Skeletal muscle tissue (tissue), 4 donors: ENCODE data around the gene RHBDL1. TPM values are rescaled to one million over a fixed set of nuclear protein-coding genes. Genes with fewer than 3 reads are reported as not detected.

Experiments used
- H3K27ac ChIP-seq: one replicate; pipeline ENCODE4 v1.7.0; 2013; ENCODE audit warnings: mild to moderate bottlenecking, low read depth, low read length, inconsistent platforms
- H3K27me3 ChIP-seq, 3 donors: one replicate each; pipeline ENCODE4 v1.7.0; 2013; ENCODE audit warnings: low read length in 3 of 3; ENCODE audit not compliant: control insufficient read depth in 3 of 3, insufficient read depth in 3 of 3
- H3K36me3 ChIP-seq, 3 donors: one replicate each; pipeline ENCODE4 v1.7.0; 2013; ENCODE audit warnings: low read length in 3 of 3; ENCODE audit not compliant: control insufficient read depth in 3 of 3, insufficient read depth in 3 of 3
- H3K4me1 ChIP-seq, 3 donors: one replicate each; pipeline ENCODE4 v1.7.0; 2013; ENCODE audit warnings: low read length in 3 of 3, mild to moderate bottlenecking in 3 of 3; ENCODE audit not compliant: control insufficient read depth in 3 of 3, insufficient read depth in 3 of 3
- H3K4me3 ChIP-seq, 3 donors: one replicate each; pipeline ENCODE4 v1.7.0; 2013; ENCODE audit warnings: low read length in 3 of 3
- H3K9ac ChIP-seq, 3 donors: one replicate each; pipeline ENCODE4 v1.7.0; 2013; ENCODE audit warnings: low read length in 3 of 3, mild to moderate bottlenecking in 3 of 3, moderate library complexity in 2 of 3, low read depth in 1 of 3
- H3K9me3 ChIP-seq, 3 donors: one replicate each; pipeline ENCODE4 v1.7.0; 2013; ENCODE audit warnings: low read length in 3 of 3; ENCODE audit not compliant: control insufficient read depth in 3 of 3
- total RNA-seq: library from RNA; depleted of rRNA; stranded (reverse); fragments of >200 nt; gene quantifications from one replicate; pipeline ENCODE4 v1.2.3, GENCODE V29; 2014
- donor health status: Osteomylitis.

Gene RHBDL1
- total RNA-seq, 1 donor from 2014 or later, result under 0.01 TPM

DNA sequence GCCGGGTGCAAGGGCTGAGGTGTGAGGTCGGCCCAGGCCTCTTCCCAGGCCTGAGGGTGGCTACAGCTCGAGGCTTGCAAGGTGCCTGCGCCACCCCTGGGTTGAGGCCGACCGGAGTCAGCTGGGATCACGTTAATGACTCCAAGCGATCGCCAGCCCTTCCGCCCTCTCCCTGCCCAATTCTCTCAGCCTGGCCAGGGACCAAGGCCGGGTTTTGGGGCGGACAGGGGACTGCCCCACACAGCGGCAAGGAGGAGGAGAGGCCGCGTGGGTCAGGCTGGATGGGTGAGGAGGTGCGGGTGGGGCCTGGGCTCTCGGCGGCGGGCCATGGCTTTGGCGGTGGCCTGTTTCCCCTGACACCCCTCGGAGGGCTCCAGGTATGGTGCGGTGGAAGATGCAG is 17.9 kb downstream of the RHBDL1 start:
- Histone ChIP-seq H3K9me3 (no peaks in the 10 kb centered on the region), H3K4me3 (no peak overlapping the region), H3K36me3 (no peaks in the 10 kb centered on the region), H3K9ac (no peak overlapping the region), H3K27me3 (peaks cover 47 to 58% (median 54%) of the 10 kb centered on the region in 3 donors), H3K4me1 (peaks cover 19 to 33% (median 27%) of the 10 kb centered on the region in 3 donors), H3K27ac (no peak overlapping the region)

DNA sequence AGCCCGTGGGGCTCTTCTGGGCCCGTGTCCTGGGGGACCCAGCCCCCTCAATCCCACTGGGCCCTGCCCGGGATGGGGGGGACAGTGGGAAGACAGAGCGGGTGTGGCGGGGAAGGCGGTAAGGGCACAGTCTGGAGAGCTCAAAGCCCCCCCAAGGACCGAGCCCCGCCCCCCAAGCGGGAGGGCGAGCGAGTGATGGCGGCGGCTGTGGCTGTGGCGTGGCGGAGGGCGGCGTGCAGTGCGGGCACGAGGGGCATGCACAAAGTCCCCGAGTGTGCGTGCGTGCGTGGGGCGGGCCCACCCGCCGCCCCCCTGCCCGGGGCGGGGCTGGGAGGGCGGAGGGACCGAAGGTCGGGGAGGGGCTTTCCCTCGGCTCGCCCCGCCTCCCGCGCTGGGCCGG is 18.3 kb downstream of the RHBDL1 start:
- peaks cover 48 to 60% (median 56%) of the 10 kb centered on the region in 3 donors for H3K27me3 ChIP-seq
- H3K27ac ChIP-seq, result no peak overlapping the region
- peaks cover 15 to 29% (median 23%) of the 10 kb centered on the region in 3 donors for H3K4me1 ChIP-seq
- H3K9me3 ChIP-seq, result no peaks in the 10 kb centered on the region
- no peak overlapping the region for H3K9ac ChIP-seq
- H3K36me3 ChIP-seq, result no peaks in the 10 kb centered on the region
- no peak overlapping the region for H3K4me3 ChIP-seq

DNA sequence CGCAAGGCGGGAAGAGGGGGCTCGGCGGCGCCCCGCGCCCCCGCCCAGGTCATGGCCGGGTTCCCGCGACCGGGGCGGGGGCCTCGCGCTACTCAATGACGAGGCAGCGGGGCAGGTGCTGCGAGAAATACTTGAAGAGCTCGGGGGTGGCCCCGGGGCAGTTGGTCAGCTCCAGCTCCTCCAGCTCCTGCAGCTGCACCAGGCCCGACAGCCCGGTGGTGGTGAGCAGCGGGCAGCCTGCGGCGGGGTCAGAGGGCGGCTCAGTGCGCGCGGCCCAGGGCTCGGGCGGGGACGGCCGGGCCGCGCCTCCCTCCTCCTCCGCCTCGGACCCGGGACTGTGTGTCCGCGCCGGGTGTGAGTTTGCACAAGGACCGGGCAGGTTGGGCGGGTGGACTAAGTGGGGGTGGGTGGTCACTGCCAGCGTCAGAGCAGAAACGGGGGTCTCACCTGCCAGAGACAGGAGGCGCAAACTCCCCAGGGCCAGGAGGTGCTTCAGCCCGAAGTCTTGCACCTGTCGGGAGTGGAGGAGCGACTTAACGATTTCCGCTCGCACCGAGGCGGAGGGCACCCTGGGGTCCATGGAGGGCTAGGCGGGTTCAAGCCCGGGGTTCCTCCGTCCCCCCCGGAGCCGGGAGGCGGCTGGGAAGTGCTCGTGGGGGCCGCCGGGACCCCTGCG is 18.9 kb downstream of the RHBDL1 start:
- Histone ChIP-seq H3K27ac (no peak overlapping the region), H3K27me3 (peaks cover 53 to 66% (median 60%) of the 10 kb centered on the region in 3 donors), H3K9me3 (no peaks in the 10 kb centered on the region), H3K36me3 (no peaks in the 10 kb centered on the region), H3K4me1 (peaks cover 9 to 23% (median 18%) of the 10 kb centered on the region in 3 donors), H3K9ac (no peak overlapping the region), H3K4me3 (no peak overlapping the region)

DNA sequence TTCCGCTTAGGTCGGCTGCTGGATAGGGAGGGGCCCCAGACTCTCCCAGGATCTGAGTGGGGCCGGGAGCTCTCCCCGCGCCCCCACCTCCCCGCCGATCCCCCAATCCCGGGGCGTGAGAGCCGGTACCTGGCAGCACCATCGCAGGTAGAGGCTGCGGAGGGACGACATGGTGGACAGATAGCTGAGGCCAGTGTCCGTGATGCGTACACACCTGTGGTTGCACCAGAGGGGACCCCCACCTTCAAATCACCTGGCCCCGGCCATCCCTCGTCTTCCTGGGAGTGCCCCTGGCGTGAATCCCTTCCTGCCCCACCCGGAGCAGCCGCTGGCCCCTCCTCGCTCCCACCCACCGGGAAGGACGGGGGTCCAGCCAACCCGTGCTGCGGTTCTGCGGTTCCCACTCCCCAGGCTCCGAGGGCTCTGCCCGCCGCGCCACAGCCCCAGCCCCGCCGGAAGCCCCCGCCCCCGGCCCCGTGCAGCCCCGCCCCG is 19.4 kb downstream of the RHBDL1 start:
- H3K4me3 ChIP-seq, result no peak overlapping the region
- no peak overlapping the region for H3K27ac ChIP-seq
- H3K27me3 ChIP-seq, result peaks cover 58 to 71% (median 64%) of the 10 kb centered on the region in 3 donors
- no peaks in the 10 kb centered on the region for H3K9me3 ChIP-seq
- no peaks in the 10 kb centered on the region for H3K36me3 ChIP-seq
- peaks cover 4 to 17% (median 13%) of the 10 kb centered on the region in 3 donors for H3K4me1 ChIP-seq
- no peak overlapping the region for H3K9ac ChIP-seq

DNA sequence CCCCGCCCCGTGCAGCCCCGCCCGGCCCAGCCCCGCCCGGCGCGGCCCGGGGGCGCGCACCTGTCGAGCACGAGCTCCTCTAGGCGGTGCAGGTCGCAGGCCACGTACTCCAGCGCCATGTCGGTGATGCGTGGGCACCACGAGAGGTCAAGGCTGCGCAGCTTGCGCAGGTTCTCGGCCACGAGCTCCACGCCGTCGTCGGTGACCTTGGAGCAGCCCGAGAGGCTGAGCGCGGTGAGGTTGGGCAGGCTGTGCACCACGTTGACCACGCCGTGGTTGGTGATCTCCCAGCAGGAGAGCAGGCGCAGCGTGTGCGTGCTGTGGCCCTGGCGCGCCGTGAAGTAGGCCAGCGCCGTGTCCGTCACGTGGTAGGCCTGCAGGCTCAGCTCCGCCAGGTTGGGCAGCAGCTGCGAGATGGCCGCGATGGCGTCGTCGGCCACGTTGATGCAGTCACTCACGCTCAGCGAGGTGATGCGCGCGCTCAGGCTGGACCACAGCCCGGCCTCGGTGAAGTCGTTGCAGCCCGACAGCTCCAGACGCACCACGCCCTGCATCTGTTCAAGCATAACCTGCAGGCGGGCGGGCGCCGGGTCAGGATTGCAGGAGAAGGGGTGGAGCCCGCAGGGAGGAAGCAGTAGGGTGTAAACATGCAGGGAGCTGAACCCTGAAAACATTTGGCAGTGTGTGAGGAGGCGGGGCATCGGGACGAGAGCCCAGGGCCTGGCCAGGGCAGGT is 20.1 kb downstream of the RHBDL1 start:
- Histone ChIP-seq H3K9me3 (no peaks in the 10 kb centered on the region), H3K27ac (no peak overlapping the region), H3K4me3 (peak overlapping the region in 2 of 3 donors; percentile 40 to 49), H3K36me3 (no peaks in the 10 kb centered on the region), H3K4me1 (peaks cover 4 to 16% (median 8%) of the 10 kb centered on the region in 3 donors), H3K9ac (no peak overlapping the region), H3K27me3 (peaks cover 64 to 76% (median 70%) of the 10 kb centered on the region in 3 donors)

DNA sequence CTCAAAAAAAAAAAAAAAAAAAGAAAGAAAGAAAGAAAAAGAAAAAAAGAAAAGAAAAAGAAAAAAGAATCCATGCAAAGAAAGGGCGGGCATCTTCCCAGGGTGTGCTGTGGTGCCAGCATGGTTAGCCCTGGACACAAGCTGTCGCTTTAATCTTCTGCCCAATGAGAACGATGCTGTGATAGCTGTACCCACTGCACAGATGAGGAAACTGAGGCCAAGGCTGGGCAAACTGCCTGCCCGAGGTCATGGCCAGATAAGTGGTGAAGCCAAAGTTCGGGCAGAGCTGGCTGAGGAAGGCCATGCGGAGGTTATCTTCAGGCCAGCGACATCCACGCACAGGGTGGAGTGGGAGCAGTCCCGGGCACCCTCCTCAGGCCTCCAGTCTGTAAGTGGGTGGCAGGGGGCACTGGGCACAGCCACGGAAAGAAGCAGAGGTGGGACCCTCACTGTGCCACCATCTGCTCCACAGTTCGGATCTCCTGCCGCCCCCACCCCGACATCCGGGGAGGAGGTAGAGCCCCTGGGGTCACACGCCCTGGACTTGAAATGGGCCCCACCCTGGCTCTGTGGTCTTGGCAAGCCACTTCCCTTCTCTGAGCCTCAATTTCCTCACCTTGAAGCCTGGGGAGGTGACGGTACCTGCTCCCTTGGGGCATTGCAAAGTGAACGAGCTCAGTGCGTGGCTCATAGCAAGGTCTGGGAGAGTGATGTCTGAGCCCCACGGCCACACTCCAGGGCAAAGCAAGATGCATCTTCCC is 23.6 kb downstream of the RHBDL1 start:
- Histone ChIP-seq H3K4me1 (peaks cover 4 to 14% (median 7%) of the 10 kb centered on the region in 3 donors), H3K27ac (no peak overlapping the region), H3K9ac (no peak overlapping the region), H3K36me3 (no peaks in the 10 kb centered on the region), H3K4me3 (no peak overlapping the region), H3K27me3 (peaks cover 68 to 86% (median 75%) of the 10 kb centered on the region in 3 donors), H3K9me3 (no peaks in the 10 kb centered on the region)

DNA sequence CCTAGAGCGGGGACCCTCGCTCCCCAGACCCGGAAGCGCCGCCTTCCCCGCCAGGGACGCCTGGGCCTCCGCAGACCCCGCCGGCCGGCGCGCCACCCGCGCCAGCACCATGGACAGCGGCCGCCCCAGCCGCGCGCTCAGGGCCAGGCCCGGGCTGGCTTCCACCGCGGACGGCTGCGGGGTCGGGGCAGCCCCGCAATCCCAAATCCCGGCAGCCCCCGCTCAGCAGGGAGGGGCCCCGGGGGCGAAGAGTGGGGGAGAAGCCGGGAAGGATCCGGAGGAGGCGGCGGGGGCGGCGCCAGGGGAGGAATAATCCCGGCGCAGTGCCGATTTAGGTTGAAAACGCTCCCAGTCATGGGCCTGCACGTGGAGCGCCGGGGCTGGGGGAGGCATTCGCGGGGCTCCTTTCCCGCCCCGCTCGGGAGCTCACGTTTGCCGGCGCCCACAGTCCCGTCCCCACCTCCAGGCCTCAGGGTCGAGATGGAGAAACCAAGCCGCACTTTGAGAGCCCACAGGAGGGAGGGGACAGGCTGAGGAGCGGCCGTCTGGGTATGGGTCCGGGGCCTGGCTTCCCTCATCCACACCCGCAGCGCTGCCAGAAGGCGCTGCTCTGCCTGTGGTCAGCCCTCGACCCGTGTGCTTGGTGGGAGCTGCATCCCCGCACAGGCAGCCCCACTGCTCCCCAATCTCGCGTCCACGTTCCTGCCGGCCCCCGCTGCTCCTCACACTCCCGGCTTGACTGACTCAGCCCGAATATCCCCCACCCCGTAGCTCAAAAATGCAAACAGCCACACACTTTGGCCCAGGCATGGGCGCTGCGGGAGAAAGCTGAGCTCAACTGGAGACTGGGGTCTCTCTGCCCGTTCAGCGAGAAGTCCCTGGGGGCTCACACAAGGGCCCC is 25.5 kb downstream of the RHBDL1 start:
- peaks cover 64 to 82% (median 73%) of the 10 kb centered on the region in 3 donors for H3K27me3 ChIP-seq
- H3K4me3 ChIP-seq, result no peak overlapping the region
- H3K36me3 ChIP-seq, result no peaks in the 10 kb centered on the region
- H3K27ac ChIP-seq, result no peak overlapping the region
- peaks cover 0 to under 1% (median 0%) of the 10 kb centered on the region in 3 donors for H3K4me1 ChIP-seq
- H3K9me3 ChIP-seq, result no peaks in the 10 kb centered on the region
- H3K9ac ChIP-seq, result no peak overlapping the region

DNA sequence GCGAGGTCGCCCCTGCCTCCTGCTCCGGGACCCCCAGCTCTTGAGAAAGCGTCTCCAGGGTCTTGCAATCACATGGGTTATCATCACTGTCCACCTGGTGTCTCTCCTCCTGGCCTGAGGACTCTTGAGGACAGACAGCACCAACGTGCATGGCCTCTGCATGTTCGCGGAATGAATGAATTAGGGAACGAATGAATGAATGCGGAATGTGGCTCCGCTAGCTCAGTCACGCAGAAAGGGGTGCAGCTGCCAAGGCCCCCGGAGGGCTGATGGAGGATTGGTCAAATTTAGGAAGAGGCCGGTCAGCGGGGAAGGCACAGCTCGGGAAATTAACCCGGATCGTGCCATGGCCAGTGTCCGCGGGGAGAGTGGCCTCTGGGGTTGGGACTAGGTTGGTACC is 26.9 kb downstream of the RHBDL1 start:
- Histone ChIP-seq H3K27ac (no peak overlapping the region), H3K36me3 (no peaks in the 10 kb centered on the region), H3K9ac (no peak overlapping the region), H3K9me3 (no peaks in the 10 kb centered on the region), H3K4me3 (no peak overlapping the region), H3K27me3 (peaks cover 69 to 85% (median 75%) of the 10 kb centered on the region in 3 donors), H3K4me1 (peaks cover 0 to 4% (median 0%) of the 10 kb centered on the region in 3 donors)

DNA sequence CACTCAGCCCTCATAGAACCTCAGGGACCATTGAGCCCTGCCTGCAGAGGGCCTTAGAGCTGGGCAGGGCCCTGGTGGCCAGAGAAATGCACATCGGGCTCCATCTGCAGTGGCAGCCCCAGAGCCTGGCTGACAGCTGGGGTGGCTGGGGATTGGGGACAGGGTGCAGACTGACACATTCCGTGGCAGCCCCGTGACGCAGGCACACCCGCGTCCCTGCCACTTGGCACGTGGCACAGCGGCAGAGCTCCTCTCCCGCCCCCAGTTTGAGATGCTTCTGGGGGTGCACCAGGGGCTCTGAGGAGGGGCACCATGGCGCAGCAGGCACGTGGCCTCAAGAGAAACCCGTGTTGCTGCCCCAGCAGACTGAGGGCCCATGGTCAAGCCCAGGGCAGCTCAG is 27.9 kb downstream of the RHBDL1 start:
- Histone ChIP-seq H3K4me1 (peaks cover 0 to 4% (median 0%) of the 10 kb centered on the region in 3 donors), H3K27ac (no peak overlapping the region), H3K27me3 (peaks cover 71 to 88% (median 84%) of the 10 kb centered on the region in 3 donors), H3K9ac (no peak overlapping the region), H3K4me3 (no peak overlapping the region), H3K9me3 (no peaks in the 10 kb centered on the region), H3K36me3 (no peaks in the 10 kb centered on the region)
